ENCODE results near the gene KIF19.

The KIF19 gene

DNA sequence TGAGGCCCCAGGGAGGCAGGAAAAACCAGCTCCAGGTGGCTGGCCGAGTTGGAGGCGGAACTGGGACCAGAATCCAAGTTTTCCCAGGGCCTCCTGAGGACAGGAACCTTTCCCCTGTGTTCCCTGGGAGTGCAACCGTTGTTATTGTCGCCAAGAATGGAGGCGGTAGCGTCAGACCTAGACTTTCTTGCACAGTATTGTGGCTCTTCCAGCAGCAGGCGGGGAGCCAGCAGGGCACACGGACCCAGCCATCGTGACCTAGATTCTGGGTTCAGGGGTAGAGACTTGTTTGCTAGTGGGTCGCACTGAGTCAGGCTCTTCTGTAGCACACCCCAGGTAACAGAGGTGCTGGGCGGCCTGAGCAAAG lies 667 bp upstream of the KIF19 start:
- no peak for ATAC-seq
- TF ChIP-seq, protein P1, sequence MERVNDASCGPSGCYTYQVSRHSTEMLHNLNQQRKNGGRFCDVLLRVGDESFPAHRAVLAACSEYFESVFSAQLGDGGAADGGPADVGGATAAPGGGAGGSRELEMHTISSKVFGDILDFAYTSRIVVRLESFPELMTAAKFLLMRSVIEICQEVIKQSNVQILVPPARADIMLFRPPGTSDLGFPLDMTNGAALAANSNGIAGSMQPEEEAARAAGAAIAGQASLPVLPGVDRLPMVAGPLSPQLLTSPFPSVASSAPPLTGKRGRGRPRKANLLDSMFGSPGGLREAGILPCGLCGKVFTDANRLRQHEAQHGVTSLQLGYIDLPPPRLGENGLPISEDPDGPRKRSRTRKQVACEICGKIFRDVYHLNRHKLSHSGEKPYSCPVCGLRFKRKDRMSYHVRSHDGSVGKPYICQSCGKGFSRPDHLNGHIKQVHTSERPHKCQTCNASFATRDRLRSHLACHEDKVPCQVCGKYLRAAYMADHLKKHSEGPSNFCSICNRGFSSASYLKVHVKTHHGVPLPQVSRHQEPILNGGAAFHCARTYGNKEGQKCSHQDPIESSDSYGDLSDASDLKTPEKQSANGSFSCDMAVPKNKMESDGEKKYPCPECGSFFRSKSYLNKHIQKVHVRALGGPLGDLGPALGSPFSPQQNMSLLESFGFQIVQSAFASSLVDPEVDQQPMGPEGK (CRISPR knock-in tag; IDR thresholded peaks at IDR 0.05; ENCODE audit: borderline replicate concordance), result no peak
- no peak for TF ChIP-seq OSR1 (CRISPR knock-in tag; IDR thresholded peaks at IDR 0.05)
- no peak for TF ChIP-seq CREB5 (CRISPR knock-in tag; IDR thresholded peaks at IDR 0.05; ENCODE audit: low read depth)
- no peak for TF ChIP-seq ZNF70 (CRISPR knock-in tag; IDR thresholded peaks at IDR 0.05)
- no peak for TF ChIP-seq ZNF8 (CRISPR knock-in tag; IDR thresholded peaks at IDR 0.05)
- TF ChIP-seq ZFP3 (CRISPR knock-in tag; IDR thresholded peaks at IDR 0.05), result no peak
- no peak for TF ChIP-seq ZC3H10 (CRISPR knock-in tag; IDR thresholded peaks at IDR 0.05)
- TF ChIP-seq TOX (CRISPR knock-in tag; IDR thresholded peaks at IDR 0.05; ENCODE audit: borderline replicate concordance), result no peak
- TF ChIP-seq PPARA (CRISPR knock-in tag; IDR thresholded peaks at IDR 0.05; ENCODE audit: borderline replicate concordance), result no peak
- no peak for TF ChIP-seq BACH2 (CRISPR knock-in tag; IDR thresholded peaks at IDR 0.05; ENCODE audit: borderline replicate concordance)
- TF ChIP-seq ESRRG (CRISPR knock-in tag; IDR thresholded peaks at IDR 0.05), result no peak
- TF ChIP-seq SNAI2 (CRISPR knock-in tag; IDR thresholded peaks at IDR 0.05), result no peak

DNA sequence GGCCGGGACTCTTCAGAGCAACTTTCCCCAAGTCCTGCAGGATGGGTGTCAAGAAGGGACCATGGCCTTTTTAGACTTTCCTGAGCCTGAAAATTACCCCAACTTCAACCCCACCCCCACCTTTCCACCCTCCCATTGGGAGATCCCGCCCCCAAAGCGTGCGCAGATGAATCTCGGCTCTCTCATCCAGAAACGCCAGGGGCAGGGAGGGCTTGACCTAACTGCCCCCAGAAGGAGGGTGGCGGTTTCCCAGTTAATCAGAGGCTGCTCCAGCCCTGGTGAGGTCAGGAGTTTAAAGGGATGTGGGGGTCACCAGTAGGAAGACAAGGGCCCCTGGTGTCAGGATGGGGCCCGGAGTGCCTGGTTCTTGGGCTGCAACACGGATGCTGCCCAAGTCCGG lies 480 bp downstream of the KIF19 start:
- ATAC-seq, result no peak
- TF ChIP-seq, protein P2, sequence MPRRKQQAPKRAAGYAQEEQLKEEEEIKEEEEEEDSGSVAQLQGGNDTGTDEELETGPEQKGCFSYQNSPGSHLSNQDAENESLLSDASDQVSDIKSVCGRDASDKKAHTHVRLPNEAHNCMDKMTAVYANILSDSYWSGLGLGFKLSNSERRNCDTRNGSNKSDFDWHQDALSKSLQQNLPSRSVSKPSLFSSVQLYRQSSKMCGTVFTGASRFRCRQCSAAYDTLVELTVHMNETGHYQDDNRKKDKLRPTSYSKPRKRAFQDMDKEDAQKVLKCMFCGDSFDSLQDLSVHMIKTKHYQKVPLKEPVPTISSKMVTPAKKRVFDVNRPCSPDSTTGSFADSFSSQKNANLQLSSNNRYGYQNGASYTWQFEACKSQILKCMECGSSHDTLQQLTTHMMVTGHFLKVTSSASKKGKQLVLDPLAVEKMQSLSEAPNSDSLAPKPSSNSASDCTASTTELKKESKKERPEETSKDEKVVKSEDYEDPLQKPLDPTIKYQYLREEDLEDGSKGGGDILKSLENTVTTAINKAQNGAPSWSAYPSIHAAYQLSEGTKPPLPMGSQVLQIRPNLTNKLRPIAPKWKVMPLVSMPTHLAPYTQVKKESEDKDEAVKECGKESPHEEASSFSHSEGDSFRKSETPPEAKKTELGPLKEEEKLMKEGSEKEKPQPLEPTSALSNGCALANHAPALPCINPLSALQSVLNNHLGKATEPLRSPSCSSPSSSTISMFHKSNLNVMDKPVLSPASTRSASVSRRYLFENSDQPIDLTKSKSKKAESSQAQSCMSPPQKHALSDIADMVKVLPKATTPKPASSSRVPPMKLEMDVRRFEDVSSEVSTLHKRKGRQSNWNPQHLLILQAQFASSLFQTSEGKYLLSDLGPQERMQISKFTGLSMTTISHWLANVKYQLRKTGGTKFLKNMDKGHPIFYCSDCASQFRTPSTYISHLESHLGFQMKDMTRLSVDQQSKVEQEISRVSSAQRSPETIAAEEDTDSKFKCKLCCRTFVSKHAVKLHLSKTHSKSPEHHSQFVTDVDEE (CRISPR knock-in tag; IDR thresholded peaks at IDR 0.05), result no peak
- TF ChIP-seq ZFP3 (CRISPR knock-in tag; IDR thresholded peaks at IDR 0.05) (no peak), ZNF8 (CRISPR knock-in tag; IDR thresholded peaks at IDR 0.05) (no peak)
- TF ChIP-seq, protein P1 (CRISPR knock-in tag; IDR thresholded peaks at IDR 0.05; ENCODE audit: borderline replicate concordance), result no peak

GRCh38 chr17:74328487-74328886 lies 2.5 kb downstream of the KIF19 start:
- TF ChIP-seq ZFP30 (CRISPR knock-in tag; IDR thresholded peaks at IDR 0.05) (no peak), POU6F1 (CRISPR knock-in tag; IDR thresholded peaks at IDR 0.05; ENCODE audit: borderline replicate concordance, low read depth) (no peak), TOX (CRISPR knock-in tag; IDR thresholded peaks at IDR 0.05; ENCODE audit: borderline replicate concordance) (no peak), ZNF70 (CRISPR knock-in tag; IDR thresholded peaks at IDR 0.05) (no peak), RARB (CRISPR knock-in tag; IDR thresholded peaks at IDR 0.05) (no peak), CREB5 (CRISPR knock-in tag; IDR thresholded peaks at IDR 0.05; ENCODE audit: low read depth) (no peak), PPARA (CRISPR knock-in tag; IDR thresholded peaks at IDR 0.05; ENCODE audit: borderline replicate concordance) (no peak), OSR1 (CRISPR knock-in tag; IDR thresholded peaks at IDR 0.05) (no peak), SNAI2 (CRISPR knock-in tag; IDR thresholded peaks at IDR 0.05) (no peak), ZNF565 (CRISPR knock-in tag; conservative IDR thresholded peaks at IDR 0.05; ENCODE audit: low read depth) (no peak), ZC3H10 (CRISPR knock-in tag; IDR thresholded peaks at IDR 0.05) (no peak), CSDC2 (CRISPR knock-in tag; IDR thresholded peaks at IDR 0.05) (no peak), ESRRG (CRISPR knock-in tag; IDR thresholded peaks at IDR 0.05) (no peak), ZFP3 (CRISPR knock-in tag; IDR thresholded peaks at IDR 0.05) (no peak), ZNF8 (CRISPR knock-in tag; IDR thresholded peaks at IDR 0.05) (no peak)
- TF ChIP-seq, protein P3, sequence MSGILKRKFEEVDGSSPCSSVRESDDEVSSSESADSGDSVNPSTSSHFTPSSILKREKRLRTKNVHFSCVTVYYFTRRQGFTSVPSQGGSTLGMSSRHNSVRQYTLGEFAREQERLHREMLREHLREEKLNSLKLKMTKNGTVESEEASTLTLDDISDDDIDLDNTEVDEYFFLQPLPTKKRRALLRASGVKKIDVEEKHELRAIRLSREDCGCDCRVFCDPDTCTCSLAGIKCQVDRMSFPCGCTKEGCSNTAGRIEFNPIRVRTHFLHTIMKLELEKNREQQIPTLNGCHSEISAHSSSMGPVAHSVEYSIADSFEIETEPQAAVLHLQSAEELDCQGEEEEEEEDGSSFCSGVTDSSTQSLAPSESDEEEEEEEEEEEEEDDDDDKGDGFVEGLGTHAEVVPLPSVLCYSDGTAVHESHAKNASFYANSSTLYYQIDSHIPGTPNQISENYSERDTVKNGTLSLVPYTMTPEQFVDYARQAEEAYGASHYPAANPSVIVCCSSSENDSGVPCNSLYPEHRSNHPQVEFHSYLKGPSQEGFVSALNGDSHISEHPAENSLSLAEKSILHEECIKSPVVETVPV (CRISPR knock-in tag; IDR thresholded peaks at IDR 0.05), result no peak
- ATAC-seq, result no peak
